K562 (cell line): ENCODE measurements around the gene ATP6V1G1. TPM values are rescaled to one million over a fixed set of nuclear protein-coding genes. Genes with fewer than 3 reads are reported as not detected.

ENCODE experiments used
- ADNP ChIP-seq: fragments of 200-800 bp; sonication (Bioruptor generic); IDR thresholded peaks from 2 replicates; pipeline ENCODE4 v1.6.1; 2016; ENCODE audit warnings: missing genetic modification characterization, missing compliant biosample characterization
- BACH1 ChIP-seq: fragments of 200-800 bp; sonication (Bioruptor generic); IDR thresholded peaks from 2 replicates; pipeline ENCODE4 v1.6.1; 2016; ENCODE audit warnings: missing genetic modification characterization, missing compliant biosample characterization
- GTF2F1 ChIP-seq: IDR thresholded peaks from 2 replicates; pipeline ENCODE4 v1.6.1; 2011; ENCODE audit warnings: low read depth, low read length, improper control_type of control experiment
- HCFC1 ChIP-seq: IDR thresholded peaks from 2 replicates; pipeline ENCODE4 v1.6.1; 2012; ENCODE audit warnings: low read depth, low read length, improper control_type of control experiment
- JUNB ChIP-seq: fragments of 450-650 bp; formaldehyde crosslinking; conservative IDR thresholded peaks from 2 replicates; pipeline ENCODE4 v1.4.0; 2020; ENCODE audit warnings: mild to moderate bottlenecking
- KLF13 ChIP-seq: fragments of 450-650 bp; IDR thresholded peaks from 2 replicates; pipeline ENCODE4 v1.6.1; 2016; ENCODE audit warnings: missing genetic modification characterization, low read depth, mild to moderate bottlenecking, missing compliant biosample characterization, moderate library complexity, borderline replicate concordance
- MBD1 ChIP-seq: fragments of 250-450 bp; sonication (Bioruptor Pico); IDR thresholded peaks from 2 replicates; pipeline ENCODE4 v1.8.0; 2022; ENCODE audit warnings: inconsistent platforms
- NFE2 ChIP-seq: IDR thresholded peaks from 2 replicates; pipeline ENCODE4 v1.6.1; 2014; ENCODE audit warnings: antibody characterized with exemption, low read depth
- OTX1 ChIP-seq: fragments of 450-650 bp; formaldehyde crosslinking; IDR thresholded peaks from 2 replicates; pipeline ENCODE4 v1.4.0; 2022; ENCODE audit warnings: mild to moderate bottlenecking
- RBM22 ChIP-seq: fragments of 200-400 bp; formaldehyde crosslinking; IDR thresholded peaks from 2 replicates; pipeline ENCODE4 v1.6.1; 2018; ENCODE audit warnings: low read length, low read depth; ENCODE audit not compliant: poor library complexity, severe bottlenecking
- SRSF7 ChIP-seq: fragments of 200-400 bp; formaldehyde crosslinking; optimal IDR thresholded peaks from 2 replicates; pipeline ENCODE3; 2017; ENCODE audit warnings: mild to moderate bottlenecking, low read depth, low read length
- SUPT5H ChIP-seq: fragments of 450-650 bp; IDR thresholded peaks from 2 replicates; pipeline ENCODE4 v1.6.1; 2016
- VEZF1 ChIP-seq: fragments of 200-800 bp; sonication (Bioruptor generic); IDR thresholded peaks from 2 replicates; pipeline ENCODE4 v1.6.1; 2017; ENCODE audit warnings: missing genetic modification characterization, missing compliant biosample characterization
- ZFP1 ChIP-seq: fragments of 450-650 bp; formaldehyde crosslinking; IDR thresholded peaks from 2 replicates; pipeline ENCODE4 v1.4.0; 2020; ENCODE audit warnings: mild to moderate bottlenecking, mixed read lengths
- ZNF143 ChIP-seq: sonication (generic); formaldehyde crosslinking; IDR thresholded peaks from 2 replicates; pipeline ENCODE4 v1.9.0; 2022; ENCODE audit warnings: mild to moderate bottlenecking, missing genetic modification reagents
- ZNF146 ChIP-seq: IDR thresholded peaks from one replicate; pipeline ENCODE4 v1.6.1; 2018; ENCODE audit warnings: missing compliant biosample characterization; ENCODE audit not compliant: unreplicated experiment
- ZNF282 ChIP-seq: sonication (generic); formaldehyde crosslinking; IDR thresholded peaks from 2 replicates; pipeline ENCODE4 v1.8.1; 2023; ENCODE audit warnings: missing genetic modification reagents
- ZNF507 ChIP-seq: conservative IDR thresholded peaks from 2 replicates; pipeline ENCODE4 v1.6.1; 2017; ENCODE audit warnings: missing genetic modification characterization, missing compliant biosample characterization
- ZNF589 ChIP-seq: fragments of 200-800 bp; sonication (Bioruptor generic); IDR thresholded peaks from 2 replicates; pipeline ENCODE4 v1.6.1; 2016; ENCODE audit warnings: low read depth, missing genetic modification characterization, missing compliant biosample characterization
- polyA plus RNA-seq, 8 experiments: library from polyadenylated mRNA; depleted of rRNA in 4 of 8; stranded (reverse) in 5 of 8; unstranded in 3 of 8; fragments of >200 nt; fragmentation: Nextera tagmentation in 2 of 8; fragmentation: Illumina TruSeq in 1 of 8; extraction: Ambion mirVana in 2 of 8; extraction: Trizol in 1 of 8; gene quantifications; 2 replicates each; pipeline versions ENCODE4 v1.2.1 to v1.2.3, GENCODE V29; 2011 to 2014; ENCODE audit warnings: inconsistent platforms in 1 of 8, missing spikeins in 1 of 8
- total RNA-seq, 7 experiments: library from RNA; depleted of rRNA in 6 of 7; stranded (reverse); fragments of >200 nt in 6 of 7; fragmentation: Illumina TruSeq in 2 of 7; extraction: Trizol in 2 of 7; gene quantifications; 2 replicates each; pipeline versions ENCODE4 v1.2.1 to v1.2.3, GENCODE V29; 2011 to 2021; ENCODE audit warnings: low replicate concordance in 1 of 7
- TF ChIP-seq, protein P1 (sequence below): sonication (generic); formaldehyde crosslinking; IDR thresholded peaks from 2 replicates; pipeline ENCODE4 v1.9.0; 2022; ENCODE audit warnings: mild to moderate bottlenecking, missing genetic modification reagents
- TF ChIP-seq, protein P2 (sequence below): fragments of 250-450 bp; sonication (Bioruptor Pico); IDR thresholded peaks from 2 replicates; pipeline ENCODE4 v1.4.0; 2020; ENCODE audit warnings: mild to moderate bottlenecking, moderate library complexity

The ATP6V1G1 gene
- total and polyA plus RNA-seq, 9 of the 15 experiments (the other 6 are each of a cell fraction or from before 2014, with no cell fraction given): 88.4 to 492 (median 193) TPM

DNA sequence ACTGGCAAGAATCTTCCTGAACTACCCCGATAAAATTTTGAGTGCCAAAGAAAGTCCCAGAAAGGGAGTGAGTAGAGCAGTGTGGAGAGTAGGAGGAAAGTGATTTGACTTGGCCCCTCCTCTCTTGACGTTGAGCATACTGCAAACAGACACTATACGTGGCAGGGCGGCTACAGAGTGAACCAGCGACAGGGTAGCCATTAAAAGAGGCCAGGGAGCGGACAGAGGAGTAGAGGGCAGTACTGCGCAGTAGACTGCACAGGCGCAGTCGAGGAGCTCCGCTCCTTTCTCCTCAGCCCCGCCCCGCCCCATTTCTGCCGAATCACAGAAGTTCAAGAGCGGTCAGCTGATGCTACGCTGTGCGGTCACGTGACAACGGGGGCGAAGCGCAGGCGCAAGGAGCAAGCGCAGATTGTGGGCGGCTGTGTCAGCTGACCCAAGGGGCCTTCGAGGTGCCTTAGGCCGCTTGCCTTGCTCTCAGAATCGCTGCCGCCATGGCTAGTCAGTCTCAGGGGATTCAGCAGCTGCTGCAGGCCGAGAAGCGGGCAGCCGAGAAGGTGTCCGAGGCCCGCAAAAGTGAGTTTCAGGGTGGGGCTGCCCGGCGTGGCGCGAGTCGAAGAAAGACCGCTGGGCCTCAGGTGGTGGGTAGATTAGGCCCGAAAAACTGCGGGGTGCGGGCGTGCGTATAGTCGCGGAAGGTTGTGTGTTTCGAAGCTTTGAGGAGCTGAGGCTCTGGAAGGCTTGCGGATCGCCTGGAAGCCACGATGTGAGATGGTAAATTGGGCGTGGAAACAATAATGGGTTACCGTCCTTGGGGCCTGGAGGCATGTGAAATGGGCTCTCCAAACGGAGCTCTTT is at the start of gene ATP6V1G1 (continued):
- TF ChIP-seq SRSF7 (no peak), ZNF282 (CRISPR knock-in tag) (no peak), MBD1 (CRISPR knock-in tag) (no peak), SUPT5H (peak; percentile 93), VEZF1 (CRISPR knock-in tag) (peak; percentile 61), NFE2 (peak; percentile 89), ZNF589 (CRISPR knock-in tag) (peak; percentile 86; the same call in 1 of the 2 replicates), HCFC1 (peak; percentile 54; the same call in 1 of the 2 replicates), ZNF143 (CRISPR knock-in tag) (no peak), ADNP (tag) (no peak), KLF13 (tag) (no peak), ZFP1 (CRISPR knock-in tag) (0 out of 2 replicates have a peak, but pooled peaks have one; percentile 29), JUNB (CRISPR knock-in tag) (no peak), GTF2F1 (0 out of 2 replicates have a peak, but pooled peaks have one; percentile 63), RBM22 (peak; percentile 26), OTX1 (CRISPR knock-in tag) (peak; percentile 9; the same call in 1 of the 2 replicates), ZNF507 (tag) (no peak), ZNF146 (CRISPR knock-in tag) (no peak), BACH1 (tag) (no peak)
- TF ChIP-seq, protein P1, sequence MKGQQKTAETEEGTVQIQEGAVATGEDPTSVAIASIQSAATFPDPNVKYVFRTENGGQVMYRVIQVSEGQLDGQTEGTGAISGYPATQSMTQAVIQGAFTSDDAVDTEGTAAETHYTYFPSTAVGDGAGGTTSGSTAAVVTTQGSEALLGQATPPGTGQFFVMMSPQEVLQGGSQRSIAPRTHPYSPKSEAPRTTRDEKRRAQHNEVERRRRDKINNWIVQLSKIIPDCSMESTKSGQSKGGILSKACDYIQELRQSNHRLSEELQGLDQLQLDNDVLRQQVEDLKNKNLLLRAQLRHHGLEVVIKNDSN (CRISPR knock-in tag): peak; percentile 100
- TF ChIP-seq, protein P2, sequence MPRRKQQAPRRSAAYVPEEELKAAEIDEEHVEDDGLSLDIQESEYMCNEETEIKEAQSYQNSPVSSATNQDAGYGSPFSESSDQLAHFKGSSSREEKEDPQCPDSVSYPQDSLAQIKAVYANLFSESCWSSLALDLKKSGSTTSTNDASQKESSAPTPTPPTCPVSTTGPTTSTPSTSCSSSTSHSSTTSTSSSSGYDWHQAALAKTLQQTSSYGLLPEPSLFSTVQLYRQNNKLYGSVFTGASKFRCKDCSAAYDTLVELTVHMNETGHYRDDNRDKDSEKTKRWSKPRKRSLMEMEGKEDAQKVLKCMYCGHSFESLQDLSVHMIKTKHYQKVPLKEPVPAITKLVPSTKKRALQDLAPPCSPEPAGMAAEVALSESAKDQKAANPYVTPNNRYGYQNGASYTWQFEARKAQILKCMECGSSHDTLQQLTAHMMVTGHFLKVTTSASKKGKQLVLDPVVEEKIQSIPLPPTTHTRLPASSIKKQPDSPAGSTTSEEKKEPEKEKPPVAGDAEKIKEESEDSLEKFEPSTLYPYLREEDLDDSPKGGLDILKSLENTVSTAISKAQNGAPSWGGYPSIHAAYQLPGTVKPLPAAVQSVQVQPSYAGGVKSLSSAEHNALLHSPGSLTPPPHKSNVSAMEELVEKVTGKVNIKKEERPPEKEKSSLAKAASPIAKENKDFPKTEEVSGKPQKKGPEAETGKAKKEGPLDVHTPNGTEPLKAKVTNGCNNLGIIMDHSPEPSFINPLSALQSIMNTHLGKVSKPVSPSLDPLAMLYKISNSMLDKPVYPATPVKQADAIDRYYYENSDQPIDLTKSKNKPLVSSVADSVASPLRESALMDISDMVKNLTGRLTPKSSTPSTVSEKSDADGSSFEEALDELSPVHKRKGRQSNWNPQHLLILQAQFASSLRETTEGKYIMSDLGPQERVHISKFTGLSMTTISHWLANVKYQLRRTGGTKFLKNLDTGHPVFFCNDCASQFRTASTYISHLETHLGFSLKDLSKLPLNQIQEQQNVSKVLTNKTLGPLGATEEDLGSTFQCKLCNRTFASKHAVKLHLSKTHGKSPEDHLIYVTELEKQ (CRISPR knock-in tag): peak; percentile 19; the same call in 1 of the 2 replicates
